MV-4-11 (cell line): ENCODE measurements around the gene MOGAT1.

ENCODE experiments used
- DNase-seq: peaks from one replicate; lab custom pipeline; 2025; lab: John Stamatoyannopoulos, UW

MOGAT1 gene

GRCh38 chr2:222671259-222672067 is at the start of gene MOGAT1:
TSS of gene MOGAT1 (plus strand) at chr2:222671658. CDS start at chr2:222671786, 128 bp downstream.
- no peak for DNase-seq

GRCh38 chr2:222621893-222622292 is 49.6 kb upstream of the MOGAT1 start:
- DNase-seq, result no peak

DNA sequence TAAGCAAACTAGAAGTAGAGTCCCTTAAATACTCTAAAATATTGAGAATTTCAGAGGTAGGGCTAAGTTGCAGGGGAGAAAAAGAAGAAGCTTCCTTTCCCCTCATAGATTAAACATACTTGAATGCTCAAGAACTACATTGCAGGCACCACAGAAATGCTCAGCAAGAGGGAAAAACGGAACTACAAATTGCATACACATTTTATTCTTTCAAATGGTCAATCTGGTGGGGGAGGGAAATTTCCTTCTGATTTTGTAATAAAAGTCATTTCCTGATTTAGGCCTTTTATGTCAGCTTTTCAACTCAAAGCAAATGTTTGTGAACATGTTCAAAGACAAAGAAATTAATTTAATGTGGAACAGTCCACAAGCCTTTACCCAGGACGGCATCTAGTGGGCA is 48.5 kb upstream of the MOGAT1 start:
- DNase-seq, result peak; percentile 57

- no peak for DNase-seq
These were observed 47.6 kb upstream of the MOGAT1 start for GRCh38 chr2:222623756-222624309.

DNA sequence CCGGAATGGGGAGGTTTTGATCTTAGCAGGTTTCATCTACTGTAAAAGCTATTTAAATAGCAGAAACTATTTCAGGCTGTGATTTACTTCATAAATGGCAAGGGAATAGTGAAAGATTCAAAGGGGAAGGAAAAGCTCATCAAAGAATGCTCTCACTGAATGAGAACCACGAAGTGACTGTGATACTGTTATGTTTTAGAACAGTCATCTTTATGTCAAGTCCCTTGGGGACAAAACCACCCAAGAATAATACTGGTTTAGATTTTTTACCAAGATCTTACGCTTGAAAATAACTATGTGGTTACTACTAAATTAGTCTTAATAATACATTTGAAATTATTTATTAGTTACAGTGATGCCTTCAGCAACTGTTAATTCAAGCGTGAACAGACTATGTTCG is 43.7 kb upstream of the MOGAT1 start:
- DNase-seq, result no peak

- no peak for DNase-seq
These were observed 36.2 kb upstream of the MOGAT1 start for GRCh38 chr2:222635295-222635694.

DNA sequence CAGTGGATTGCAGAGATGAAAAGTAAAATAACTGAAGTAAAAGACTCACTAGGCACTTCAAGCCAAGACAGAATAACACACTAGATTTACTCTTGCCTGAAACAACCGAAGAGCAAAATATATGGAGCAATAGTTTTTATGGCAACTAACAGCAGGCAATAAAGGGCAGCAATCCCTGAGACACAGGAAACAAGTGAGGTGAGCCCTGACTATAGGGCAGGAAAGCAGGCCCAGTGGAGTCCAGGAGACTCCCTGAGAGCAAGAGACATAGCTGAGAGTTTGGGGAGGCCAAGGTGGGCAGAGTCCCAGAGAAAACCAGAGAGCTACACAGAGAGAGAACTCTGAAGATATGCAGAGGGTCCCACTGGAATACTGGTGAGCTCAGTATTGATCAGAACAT is 34.4 kb upstream of the MOGAT1 start:
- no peak for DNase-seq

- DNase-seq, result no peak
These were observed 30.1 kb upstream of the MOGAT1 start for GRCh38 chr2:222641336-222641735.

- DNase-seq, result no peak
These were observed 28.3 kb upstream of the MOGAT1 start for GRCh38 chr2:222643134-222643533.

GRCh38 chr2:222646008-222646407 is 25.4 kb upstream of the MOGAT1 start:
- no peak for DNase-seq

GRCh38 chr2:222649801-222650200 is 21.7 kb upstream of the MOGAT1 start:
- no peak for DNase-seq

- no peak for DNase-seq
These were observed 19.6 kb upstream of the MOGAT1 start for GRCh38 chr2:222651718-222652418.

DNA sequence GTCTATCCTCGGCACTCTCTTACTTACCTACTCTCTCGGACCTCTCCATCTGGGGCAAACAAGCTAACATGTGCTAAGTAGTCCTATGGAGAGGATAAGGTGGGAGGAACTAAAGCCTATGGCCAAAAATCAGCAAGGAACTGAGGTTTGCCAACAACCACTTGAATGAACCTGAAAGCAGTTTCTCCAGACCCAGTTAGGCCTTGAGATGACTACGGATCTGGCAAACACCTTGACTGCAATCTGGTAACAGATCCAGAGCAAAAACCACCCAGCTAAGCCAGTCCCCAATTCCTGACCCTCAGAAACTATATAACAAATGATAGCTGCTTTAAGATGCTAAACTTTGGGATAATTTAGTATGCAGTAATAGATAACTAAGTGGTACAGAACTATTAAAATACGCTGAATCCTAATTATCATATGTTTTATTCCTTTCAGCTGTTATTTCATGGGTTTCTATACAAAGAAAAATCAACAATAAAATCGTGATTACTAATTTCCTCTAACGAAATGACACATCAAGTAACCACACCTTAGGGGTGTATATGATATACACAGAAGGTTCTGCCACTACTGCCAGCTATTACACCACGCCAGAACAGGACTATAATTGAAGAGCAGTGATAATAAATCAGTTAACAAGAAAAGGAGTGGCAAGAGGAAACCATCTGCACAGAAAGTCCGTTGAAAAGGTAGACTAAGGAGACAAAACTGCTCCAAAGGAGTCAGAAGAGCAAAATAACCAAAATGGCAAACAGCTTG is 18.8 kb upstream of the MOGAT1 start:
- DNase-seq, result no peak

GRCh38 chr2:222653280-222653679 is 18.2 kb upstream of the MOGAT1 start:
- no peak for DNase-seq

GRCh38 chr2:222655787-222656525 is 15.5 kb upstream of the MOGAT1 start, which contains the start of gene FARSB:
TSS of gene FARSB (minus strand) at chr2:222656092. CDS start at chr2:222656073, 19 bp downstream.
- peak; percentile 95 for DNase-seq

- no peak for DNase-seq
These were observed 14.7 kb upstream of the MOGAT1 start for GRCh38 chr2:222656526-222657446.

- DNase-seq, result no peak
These were observed 8.0 kb upstream of the MOGAT1 start for GRCh38 chr2:222663479-222663878.

DNA sequence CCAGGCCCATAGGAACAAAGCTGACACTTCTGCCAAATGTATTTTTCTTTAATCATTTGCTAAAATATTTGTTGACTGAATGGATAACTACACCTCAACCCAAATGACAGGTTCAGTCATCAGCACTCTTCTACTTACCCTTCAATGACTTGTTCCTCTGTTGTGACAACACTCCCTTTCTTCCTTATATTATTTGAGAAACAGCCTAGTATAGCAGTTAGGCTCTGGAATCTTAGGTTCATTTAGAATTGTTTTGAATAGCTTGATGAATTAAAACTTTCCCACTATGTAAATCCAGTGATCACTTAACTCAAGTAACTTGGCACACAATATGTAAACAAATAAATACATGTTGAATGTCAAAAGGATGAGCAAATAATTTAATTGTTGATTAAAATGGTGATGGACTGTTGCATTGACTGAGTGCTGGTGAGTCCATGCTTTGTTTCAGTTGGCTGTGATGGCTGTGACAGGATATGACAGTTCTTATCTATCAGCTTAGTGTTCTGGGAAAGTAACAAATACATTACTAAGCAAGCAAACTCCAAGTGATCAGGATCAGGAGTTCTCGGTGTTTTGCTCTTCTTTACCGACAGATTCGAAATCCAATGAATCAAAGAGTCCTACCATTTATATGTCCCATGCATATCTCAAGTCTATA is 2.8 kb upstream of the MOGAT1 start:
- no peak for DNase-seq

GRCh38 chr2:222669353-222669752 is 2.1 kb upstream of the MOGAT1 start:
- DNase-seq, result no peak
